Erythroblast (primary cell): ENCODE data around the gene CNST.

Experiments
- GATA1 ChIP-seq: IDR thresholded peaks from 2 replicates; pipeline ENCODE4 v1.6.1; 2011; ENCODE audit warnings: low read depth, mild to moderate bottlenecking, control low read depth, low read length, moderate library complexity
- POLR2A ChIP-seq: IDR thresholded peaks from 2 replicates; pipeline ENCODE4 v1.6.1; 2011; ENCODE audit warnings: mild to moderate bottlenecking, low read length

DNA sequence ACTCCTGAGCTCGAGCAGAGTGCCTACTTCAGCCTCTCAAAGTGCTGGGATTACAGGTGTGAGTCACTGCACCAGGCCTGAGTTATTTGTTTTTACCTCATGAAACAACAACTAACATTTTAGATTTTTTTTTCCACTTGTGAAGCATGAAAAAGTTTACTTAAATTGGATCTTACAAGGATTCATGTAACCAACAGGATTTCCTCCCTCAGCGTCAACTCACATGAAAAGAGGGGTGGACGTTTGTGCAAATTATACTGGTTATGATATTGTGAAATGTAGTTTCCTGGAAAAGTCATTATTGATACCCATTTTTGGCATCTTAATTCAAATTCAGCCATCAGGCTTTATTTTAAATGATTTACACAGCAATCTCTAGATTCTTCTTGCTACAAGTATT lies 6.5 kb downstream of the CNST start:
- TF ChIP-seq POLR2A (no peak), GATA1 (no peak)
